Activated CD8-positive, alpha-beta memory T cell treated with anti-CD3 and anti-CD28 coated beads, Interleukin-2, amount 50 U/mL, for 24 hours (primary cell): ENCODE results near the gene CCDC148.

Experiments used
- DNase-seq: peaks from one replicate; pipeline ENCODE4 v3.0.0-alpha.2; 2020; ENCODE audit errors: extremely low read depth

Gene CCDC148

DNA sequence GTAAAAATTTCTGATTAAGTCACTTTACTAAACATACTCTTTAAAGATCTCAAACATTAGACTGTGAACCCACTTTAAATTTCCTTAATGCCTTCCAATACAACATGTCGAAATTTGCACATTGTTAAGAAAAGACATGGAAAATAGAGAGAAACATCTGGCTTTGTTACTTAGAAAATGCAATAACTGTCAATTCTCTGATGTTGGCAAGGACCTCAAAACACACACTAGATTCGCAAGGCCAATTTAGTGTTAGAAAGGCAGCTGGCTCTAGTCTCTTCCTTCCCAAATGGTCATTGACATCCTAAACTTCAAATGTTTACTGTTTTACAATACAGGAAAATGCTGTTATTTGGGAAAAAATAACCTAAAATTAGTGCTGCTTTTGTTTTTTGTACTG, 244.3 kb downstream of the CCDC148 start:
- no peak for DNase-seq

DNA sequence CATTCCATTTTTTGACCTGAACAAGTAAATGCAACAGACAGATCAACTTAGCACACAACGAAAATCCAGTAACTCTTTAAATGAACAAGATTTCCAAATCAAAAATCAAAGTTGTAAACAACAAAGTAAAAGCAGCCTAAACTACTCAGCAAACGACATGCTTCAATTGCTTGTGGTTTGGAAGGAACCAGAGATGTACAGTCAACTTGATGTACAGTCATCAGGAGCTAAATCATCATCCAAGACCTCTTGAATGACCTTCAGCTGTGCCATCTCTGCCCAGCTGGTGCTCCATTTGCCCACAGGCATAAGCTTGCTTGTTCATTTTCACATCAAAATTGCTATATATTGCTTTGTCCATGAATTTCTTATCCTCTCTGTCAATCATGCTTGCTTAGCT, 245.1 kb downstream of the CCDC148 start:
- no peak for DNase-seq

DNA sequence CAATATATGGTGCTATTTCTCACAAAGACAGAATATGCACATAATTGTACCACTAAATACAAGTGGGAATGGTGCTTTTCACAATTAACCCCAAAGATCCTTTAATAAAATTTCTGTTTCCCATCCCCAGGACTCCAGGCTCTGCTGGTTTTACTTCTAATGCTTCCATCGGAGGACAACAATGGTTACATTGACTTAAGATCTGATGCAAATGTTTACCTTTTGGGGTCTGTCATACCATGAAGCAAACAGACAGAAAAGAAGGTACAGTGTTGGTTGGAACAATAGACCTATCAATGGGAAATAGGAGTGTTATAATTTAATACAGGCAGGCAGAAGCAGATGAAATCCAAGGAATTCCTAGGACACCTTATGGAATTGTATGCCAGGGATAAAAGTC, 249.2 kb downstream of the CCDC148 start:
- no peak for DNase-seq

DNA sequence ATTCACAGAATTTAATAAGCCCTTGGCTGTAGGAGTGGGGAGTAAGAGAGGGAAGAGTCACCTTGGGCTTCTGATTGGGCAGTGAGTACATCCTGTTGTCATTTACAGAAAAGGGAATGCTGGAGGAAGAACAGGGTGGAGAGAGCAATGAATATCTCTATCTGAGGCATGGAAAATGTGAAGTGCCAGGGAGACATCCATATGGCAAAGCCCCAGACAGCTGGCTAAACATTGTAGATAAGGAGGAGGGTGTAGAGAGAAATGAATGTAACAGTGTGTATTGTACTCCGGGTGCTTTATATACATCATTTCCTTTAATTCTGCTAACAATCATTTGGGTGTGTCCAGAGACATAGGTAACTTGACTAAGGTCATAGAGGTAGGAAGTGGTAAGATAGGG, 251.3 kb downstream of the CCDC148 start:
- DNase-seq: no peak

DNA sequence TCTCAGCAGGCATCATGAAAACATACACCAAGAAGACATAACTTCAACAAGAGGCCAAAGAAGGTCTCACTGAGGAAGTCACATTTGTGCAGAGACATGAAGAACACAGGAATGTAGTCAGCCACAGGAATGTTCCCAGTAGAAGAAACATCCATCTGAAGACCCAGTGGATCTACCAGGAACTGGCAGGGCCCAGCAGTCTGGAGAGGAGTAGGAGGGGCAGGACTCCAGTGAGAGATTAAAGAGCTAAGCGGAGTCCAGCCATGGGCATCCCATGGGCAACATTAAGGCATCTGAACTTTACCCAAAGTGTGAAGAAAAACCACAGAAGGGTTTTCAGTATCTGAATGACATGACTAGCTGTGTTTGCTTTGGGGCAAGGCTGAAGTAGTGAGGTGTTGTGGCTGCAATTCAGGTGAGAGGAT, 251.8 kb downstream of the CCDC148 start:
- no peak for DNase-seq

DNA sequence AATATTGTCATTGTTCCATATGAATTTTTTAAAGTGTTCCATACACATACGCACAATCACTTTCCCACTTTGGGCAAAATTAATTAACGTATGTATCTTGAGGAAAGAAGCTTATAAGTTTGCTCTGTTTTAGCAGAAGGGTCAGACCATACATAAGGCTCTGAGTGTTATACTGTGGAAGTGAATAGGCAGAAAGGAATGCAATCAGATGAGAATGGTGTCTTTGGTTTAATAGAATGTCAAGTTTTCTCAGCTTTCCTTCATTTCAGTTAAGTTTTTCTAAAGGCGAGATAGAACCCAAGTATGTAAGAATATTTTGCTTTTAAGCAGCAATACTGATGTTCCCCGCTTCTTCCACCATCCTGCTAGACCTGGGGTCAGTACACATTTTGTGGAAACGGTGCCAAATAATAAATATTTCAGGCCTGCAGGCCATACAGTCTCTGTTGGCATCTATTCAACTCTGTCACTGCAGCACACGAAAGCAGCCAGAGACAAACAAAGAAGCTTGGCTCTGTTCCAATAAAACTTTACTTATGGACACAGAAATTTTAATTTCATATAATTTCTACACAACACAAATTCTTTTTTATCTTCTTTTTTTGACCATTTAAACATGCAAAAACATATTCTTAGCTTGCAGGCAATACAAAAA, 254.3 kb downstream of the CCDC148 start:
- no peak for DNase-seq

DNA sequence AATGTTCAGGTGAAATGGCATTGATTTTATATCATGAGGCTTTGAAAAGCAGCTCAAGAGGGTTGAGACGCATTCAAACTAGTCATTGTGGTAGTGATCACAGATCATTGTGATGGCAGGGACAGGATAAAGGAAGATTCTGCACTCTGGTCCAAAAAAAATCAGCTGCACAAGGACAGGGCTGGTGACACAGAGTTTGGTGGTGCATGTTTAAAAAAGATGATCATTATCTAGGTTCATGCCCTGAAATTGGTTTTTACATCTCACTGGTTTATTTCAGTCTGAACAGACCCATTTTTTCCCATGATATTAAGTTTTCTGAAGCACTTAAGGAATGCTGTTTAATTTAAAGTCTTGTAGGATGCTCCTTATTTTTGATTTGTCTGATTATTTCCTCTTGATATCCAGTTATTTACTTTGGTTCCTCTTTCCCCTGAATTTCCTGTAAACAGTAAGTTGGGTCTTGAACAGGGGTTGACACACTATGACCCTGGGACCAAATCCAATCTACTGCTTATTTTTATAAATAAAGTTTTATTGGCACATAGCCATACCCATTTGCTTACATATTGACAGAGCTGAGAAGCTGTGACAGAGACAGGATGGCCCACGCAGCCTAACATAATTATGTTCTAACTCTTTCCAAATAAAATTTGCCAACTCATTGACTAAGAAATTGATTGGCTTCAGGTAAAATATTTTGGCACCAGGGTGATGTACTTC, 256.5 kb downstream of the CCDC148 start:
- no peak for DNase-seq

DNA sequence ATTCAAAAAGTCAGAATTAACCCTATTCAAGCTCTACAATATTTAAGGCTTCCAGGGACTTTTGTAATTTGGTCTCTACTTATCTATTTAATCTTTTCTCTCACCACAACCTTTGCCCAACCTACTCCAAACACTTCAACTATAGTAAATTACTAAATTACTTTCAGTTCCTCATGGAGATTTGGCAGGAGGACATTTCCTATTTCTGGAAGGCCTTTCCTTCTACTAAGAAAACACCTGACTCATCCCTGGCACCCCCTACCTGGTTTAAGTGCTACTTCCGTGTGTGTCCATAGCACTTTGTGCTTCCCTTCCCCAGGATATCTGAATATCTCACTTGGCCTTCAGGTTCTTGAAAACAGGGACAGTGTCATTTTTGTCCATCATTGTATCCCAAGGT, 258.6 kb downstream of the CCDC148 start:
- no peak for DNase-seq

DNA sequence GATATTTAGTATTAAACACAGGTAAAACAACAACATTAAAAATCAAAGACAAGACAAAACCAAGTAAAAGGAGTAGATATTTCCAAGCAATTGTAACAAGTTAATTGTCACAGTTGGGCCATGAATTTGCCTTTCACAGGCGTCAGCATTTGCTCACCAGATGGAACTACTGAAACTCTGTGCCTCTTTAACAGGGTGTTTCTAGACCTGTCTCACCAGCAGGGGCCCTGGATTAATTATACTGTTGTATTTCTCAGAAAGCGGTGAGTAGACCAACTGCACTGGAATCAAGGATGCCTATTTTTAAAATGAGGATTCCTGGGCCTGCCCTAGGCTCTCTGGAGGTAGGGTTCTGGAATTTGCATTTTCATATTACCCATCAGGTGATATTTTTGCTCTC, 262.3 kb downstream of the CCDC148 start:
- DNase-seq: no peak

DNA sequence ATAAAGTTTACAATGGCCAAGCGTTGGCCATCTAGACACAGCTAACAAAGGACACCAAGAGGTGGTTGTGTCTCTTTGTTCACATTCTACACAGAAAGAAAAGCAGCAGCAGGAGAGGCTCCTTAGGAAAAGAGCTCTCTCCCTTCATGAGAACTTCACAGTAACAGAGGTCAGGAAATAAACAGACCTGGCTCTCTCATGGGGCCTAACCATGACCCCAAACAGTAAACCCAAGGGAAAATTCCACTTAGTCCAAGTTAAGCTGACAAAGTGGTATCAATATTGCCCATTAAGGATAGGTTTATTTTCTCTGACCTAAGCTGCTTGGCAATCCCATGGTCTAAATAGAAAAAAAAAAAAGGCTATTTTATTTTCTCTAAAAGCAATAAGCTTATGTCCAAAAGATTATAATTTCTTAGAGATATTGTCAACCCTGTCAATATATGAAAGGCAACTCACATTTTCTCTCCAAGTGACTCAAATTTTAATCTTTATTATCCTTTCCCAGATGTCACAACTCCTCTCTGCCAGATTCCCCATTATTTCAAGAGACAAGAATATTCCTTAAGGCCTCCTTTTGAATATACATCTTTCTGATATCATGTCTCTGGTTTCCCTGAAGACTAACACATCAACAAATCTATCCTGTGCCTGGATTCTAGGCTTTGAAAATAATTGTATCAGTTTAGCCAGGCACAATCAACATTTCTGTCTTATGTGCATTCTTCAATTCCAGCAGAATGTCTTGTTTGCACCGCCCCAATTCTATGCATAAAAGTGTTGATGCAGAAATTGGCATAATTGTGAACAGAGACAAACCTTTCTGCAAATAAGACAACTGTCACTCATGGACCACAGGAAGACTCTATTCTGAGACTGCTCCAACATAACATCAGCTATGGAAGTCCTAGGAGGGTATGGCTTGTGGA, 263.8 kb downstream of the CCDC148 start:
- no peak for DNase-seq

DNA sequence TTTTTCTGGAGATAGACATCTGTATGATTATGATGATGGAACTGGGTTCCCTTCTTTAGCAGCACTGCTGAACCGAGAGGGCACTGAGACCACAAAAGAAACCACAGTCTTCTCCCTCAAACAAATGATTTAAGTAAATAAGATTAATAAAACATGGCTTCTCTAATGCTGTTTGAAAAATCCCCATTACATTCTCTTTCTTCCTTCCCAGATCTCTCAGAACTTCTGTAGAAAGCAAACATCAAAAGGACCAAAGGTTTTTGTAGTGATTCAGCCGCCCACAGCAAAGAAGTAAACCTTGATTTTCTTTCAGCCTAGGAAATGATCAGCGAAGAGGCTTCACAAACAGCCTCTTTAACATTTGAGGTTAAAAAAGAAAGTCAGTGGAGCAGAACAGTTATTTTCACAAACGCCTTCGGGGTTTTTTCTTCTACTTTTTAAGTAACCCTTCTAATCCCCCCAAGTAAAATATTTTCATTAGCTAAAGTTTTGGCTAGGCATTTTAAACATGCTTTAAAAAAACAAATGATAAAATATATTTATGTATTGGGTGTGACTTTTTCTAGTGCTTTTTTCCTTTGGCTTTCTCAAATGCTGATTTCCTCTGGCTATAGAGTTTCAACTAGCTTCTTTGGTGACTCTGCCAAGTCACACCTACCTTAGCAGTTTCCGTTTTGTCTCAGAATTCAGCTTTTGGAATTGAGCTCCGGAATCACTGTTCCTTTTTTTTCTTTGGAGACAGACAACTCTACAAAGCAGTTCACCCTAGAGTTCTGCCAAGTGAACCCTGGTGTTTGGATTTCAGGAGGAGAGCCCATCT, 265.3 kb downstream of the CCDC148 start:
- no peak for DNase-seq

DNA sequence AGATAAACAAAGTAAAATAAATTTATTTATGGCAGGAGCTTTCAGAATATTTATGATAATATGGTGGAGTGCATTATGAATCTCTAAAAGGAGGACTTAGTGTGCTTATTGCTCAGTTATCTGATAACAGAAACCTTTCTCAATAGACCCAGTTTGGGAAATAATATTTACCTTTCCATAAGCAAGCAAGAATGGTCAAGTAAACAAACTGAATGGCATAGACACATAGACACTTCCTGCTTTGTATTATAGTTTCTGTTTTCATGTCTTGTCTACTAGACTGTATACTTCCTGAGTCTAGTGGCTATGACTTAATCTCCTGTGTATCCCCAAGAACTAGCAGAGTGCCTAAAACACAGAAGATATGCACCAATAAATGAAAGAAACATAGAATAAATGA, 267.0 kb downstream of the CCDC148 start:
- DNase-seq: no peak

DNA sequence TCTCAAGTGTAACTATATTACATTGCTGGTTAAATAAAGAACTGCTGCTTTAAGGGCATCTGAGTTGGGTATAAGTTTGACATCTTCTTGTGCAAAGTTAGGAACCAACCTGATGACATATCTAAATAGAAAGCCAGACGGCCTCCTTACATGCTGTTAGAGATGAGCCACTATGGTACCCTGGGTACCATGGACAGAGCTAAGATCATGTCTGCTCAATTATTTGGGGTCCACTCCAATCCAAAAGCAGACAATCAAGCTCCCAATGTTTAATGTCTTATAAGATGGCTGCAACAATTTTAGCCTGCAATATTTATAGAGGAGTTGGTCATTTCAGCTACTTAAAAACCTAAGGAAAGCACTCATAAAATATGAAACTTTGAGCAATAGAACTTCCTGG, 268.6 kb downstream of the CCDC148 start:
- no peak for DNase-seq

DNA sequence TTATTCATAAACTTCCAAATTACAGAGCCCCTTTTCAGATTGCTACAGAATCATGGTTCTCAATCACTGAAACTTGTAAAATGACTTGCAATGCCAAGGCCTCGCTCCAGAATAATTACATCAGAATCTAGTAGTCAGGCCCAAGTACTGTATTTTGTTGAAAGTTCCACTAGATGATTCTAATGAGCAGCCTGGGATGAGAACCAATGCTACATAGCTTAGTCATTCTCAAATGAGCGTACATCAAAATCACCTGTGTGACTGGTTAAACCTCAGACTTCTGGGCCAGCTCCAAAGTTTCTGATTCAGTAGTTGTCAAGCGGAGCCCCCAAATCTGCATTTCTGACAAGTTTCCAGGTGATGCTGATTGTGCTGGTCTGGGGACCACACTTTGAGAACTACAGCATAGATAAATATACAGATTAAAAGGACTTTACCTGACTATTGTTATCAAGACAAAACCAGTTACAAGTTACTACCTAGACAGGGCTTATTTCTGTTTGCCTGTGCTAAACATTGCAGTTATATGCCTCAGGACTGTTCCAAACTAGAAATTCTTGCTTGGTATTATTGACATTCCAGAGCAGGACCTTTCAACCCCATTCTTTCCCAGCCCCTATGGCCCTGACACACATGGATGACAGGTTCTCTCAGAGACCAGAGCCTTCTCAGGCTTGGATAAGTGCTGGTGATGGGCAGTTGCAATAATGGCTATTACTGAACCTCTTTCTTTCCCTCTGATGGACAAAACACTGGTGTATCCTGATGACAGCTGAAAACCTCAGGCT, 271.8 kb downstream of the CCDC148 start:
- no peak for DNase-seq

DNA sequence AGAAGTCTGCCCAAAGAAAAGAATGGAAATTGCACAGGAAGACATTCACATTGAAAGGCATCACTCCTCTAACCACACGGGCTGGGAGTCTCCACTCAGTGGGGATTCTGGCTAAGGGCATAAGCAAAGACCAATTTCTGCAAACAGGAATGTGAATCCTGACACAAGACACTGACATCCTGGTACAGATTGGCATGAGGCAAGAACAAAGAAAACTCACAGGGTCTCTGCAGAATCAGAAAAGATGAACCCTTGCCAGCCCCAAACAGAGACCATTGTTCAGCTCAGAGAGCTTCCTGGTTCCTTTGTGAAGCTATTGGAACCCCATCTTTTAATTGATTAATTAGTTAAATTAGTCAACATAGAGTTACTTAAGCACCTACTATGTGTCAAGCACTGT, 272.6 kb downstream of the CCDC148 start:
- no peak for DNase-seq

DNA sequence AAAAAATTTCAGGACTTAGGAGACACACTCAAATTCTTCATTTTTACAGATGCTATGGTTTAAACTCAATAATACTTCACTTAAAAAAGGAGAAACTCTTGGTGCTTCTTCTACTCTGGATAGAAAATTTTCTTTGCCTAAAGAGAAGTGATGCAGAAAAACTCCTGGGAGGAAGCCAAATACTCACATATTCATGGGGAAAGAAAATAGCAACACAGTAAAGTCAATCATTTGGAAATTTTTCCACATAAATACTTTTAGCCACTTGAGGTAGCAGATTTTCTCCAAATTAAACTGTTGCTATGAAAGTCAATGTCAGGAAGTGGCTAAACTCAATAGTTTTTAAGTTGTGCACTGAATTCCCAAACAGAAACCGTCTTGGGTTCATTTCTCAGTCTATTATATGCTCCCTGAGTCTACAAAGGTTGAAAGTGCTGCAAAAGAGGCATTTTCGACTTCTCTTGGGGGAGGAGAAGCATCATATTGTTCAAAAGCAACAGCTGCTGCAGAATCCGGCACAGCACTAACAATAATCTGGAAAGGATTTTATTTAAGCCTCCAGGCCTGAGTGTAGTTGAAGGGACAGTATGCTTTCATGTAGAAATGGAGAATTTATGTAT, 273.8 kb downstream of the CCDC148 start:
- DNase-seq: no peak

DNA sequence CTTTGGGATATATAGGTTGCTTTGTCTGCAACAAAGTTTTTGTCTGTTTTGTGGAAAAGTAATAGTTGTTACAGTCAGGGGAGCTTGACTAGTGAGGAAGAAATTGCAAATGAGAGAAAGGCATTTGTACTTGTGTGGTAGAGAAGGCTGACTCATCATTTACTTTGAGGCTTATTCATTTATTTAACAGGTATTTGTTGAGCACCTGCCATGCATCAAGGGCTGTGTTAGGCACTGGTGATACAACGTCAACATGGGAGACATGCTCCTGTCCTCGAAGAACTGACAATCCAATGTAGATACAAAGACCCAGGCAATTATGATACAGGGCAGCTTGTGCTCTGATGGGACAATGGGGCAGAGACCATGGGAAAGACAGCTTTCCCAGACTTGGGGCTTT, 275.4 kb downstream of the CCDC148 start:
- DNase-seq: no peak

DNA sequence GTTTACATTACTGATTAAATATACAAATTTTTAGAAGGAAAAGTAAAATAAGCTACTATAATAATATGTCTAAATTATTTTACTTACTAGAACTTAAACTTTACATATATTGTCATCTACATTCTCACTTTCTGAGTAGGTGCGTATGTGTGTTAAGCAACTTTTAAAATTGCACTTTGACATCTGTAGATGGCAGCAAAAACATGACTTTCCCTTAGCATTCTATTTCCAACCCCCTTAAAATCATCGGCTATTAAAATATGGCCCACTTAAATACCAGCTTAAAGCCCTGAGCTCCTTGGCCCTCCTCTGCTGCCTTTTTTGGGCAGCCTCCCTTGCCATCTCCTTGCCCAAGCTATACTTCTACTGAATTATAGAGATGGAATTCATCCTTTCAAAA, 276.9 kb downstream of the CCDC148 start:
- no peak for DNase-seq

DNA sequence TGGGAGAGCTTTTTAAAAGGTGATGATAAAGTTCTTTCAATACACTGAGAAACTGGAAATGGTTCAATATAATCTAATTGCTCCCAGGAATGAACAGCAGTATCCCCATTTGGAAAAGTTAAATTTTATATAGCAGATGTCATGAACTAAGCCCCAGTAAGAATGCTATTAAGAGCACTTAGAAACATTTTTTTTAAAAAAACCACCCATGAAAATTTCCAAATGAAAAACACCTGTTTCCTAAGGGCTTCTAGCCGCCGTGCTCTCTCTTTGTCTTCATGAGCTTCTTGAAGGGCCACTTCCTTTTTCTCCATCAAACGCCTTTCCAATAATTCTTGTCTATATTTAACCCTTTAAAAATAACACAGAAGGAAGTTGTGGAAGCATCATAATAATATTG, 277.9 kb downstream of the CCDC148 start:
- no peak for DNase-seq

DNA sequence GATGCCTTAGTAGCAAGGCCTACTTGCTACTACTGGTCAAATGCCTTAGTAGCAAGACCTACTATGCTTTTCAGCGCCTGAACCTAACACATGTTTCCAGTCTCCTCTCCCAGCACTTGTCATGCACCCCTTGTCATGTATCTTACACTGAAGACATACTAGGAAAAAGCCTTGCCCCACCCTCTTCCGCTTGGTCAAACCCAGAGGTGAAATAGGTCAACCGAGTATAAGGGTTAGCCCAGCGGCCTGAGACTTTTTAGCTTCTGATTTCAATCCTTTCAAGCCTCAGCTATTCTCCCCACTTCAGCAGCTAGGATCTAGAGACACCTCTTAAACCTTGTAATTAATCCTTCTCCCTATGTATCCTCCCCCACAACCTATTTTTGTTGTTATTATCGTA, 281.6 kb downstream of the CCDC148 start:
- no peak for DNase-seq

DNA sequence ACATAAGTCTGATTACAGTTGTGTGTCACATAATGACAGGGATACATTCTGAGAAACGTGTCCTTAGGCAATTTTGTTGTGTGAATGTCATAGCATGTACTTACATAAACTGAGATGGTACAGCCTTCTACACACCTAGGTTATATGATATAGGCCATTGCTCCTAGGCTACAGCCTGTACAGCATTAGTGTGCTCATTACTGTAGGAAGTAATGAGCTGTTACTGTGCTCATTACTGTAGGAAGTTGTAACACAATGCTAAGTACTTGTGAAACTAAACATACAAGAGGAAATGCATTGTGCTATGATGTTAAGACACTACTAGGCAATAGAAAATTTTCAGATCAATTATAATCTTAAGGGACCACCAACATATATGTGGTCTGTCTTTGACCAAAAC, 282.1 kb downstream of the CCDC148 start:
- no peak for DNase-seq
